ENCODE measurements around the gene NRIP1.

NRIP1 gene

GRCh38 chr21:15065392-15066122 lies 757 bp upstream of the NRIP1 start:
- DNase-seq, result no peak

- DNase-seq, result no peak
These were observed 805 bp downstream of the NRIP1 start for GRCh38 chr21:15063814-15064575.

GRCh38 chr21:15063081-15063813 lies 1.6 kb downstream of the NRIP1 start:
- DNase-seq, result no peak

- no peak for DNase-seq
These were observed 2.2 kb downstream of the NRIP1 start for GRCh38 chr21:15062606-15062965.

- DNase-seq, result no peak
These were observed 2.8 kb downstream of the NRIP1 start for GRCh38 chr21:15061747-15062605.

- DNase-seq, result no peak
These were observed 3.5 kb downstream of the NRIP1 start for GRCh38 chr21:15061279-15061678.

GRCh38 chr21:15060543-15061175 lies 4.1 kb downstream of the NRIP1 start:
- DNase-seq, result no peak

- no peak for DNase-seq
These were observed 5.4 kb downstream of the NRIP1 start for GRCh38 chr21:15059397-15059796.

- DNase-seq, result no peak
These were observed 5.9 kb downstream of the NRIP1 start for GRCh38 chr21:15058854-15059263.

- no peak for DNase-seq
These were observed 7.5 kb downstream of the NRIP1 start for GRCh38 chr21:15057285-15057684.

- DNase-seq, result no peak
These were observed 10.1 kb downstream of the NRIP1 start for GRCh38 chr21:15054606-15055239.

GRCh38 chr21:15054089-15054488 lies 10.7 kb downstream of the NRIP1 start:
- no peak for DNase-seq

GRCh38 chr21:15053500-15053899 lies 11.3 kb downstream of the NRIP1 start:
- no peak for DNase-seq

- DNase-seq, result no peak
These were observed 12.4 kb downstream of the NRIP1 start for GRCh38 chr21:15052459-15052763.

GRCh38 chr21:15051644-15052458 lies 12.9 kb downstream of the NRIP1 start:
- DNase-seq, result no peak

GRCh38 chr21:15050568-15051377 lies 14.0 kb downstream of the NRIP1 start:
- no peak for DNase-seq

- no peak for DNase-seq
These were observed 19.8 kb downstream of the NRIP1 start for GRCh38 chr21:15045017-15045416.

- no peak for DNase-seq
These were observed 22.3 kb downstream of the NRIP1 start for GRCh38 chr21:15042531-15042930.

GRCh38 chr21:15039607-15040299 lies 25.0 kb downstream of the NRIP1 start:
- DNase-seq, result no peak

- DNase-seq, result no peak
These were observed 26.9 kb downstream of the NRIP1 start for GRCh38 chr21:15037900-15038293.

Data from NCI-H446 (cell line).